Endothelial cell of umbilical vein (primary cell): ENCODE measurements around the gene WDR37. TPM values are rescaled to one million over a fixed set of nuclear protein-coding genes. Genes with fewer than 3 reads are reported as not detected.

ENCODE experiments used
- BruUV-seq: library from RNA; stranded (reverse); fragments of 400-500 nt; replicated peaks from 2 replicates; lab custom pipeline; 2021; lab: Mats Ljungman, UMichigan
- CTCF ChIA-PET: fragments of 300-600, 350-600 bp; sonication (Branson Sonifier 250); formaldehyde crosslinking; loops from one replicate; lab custom pipeline; 2021; ENCODE audit warnings: antibody characterized with exemption, inconsistent platforms; lab: Charles Lee
- POLR2A ChIA-PET: fragments of 300-600, 350-600 bp; sonication (Branson Sonifier 250); formaldehyde crosslinking; loops from one replicate; lab custom pipeline; 2021; ENCODE audit warnings: antibody characterized with exemption, inconsistent platforms; lab: Charles Lee
- DNase-seq: peaks from one replicate; pipeline ENCODE4 v3.0.0-alpha.2; 2011; ENCODE audit warnings: low read depth, low spot score
- FAIRE-seq: peaks from 2 replicates; lab custom pipeline; 2011; peaks lifted over from hg19 to GRCh38; lab: Jason Lieb, UNC
- H2AFZ ChIP-seq: 2 replicates; pipeline ENCODE4 v1.6.0; 2012; ENCODE audit warnings: low read depth, low read length, control low read depth, inconsistent platforms
- H3K27ac ChIP-seq: 2 replicates; pipeline ENCODE4 v1.5.1; 2011; ENCODE audit warnings: low read depth, mild to moderate bottlenecking, control low read depth, low read length, moderate library complexity; ENCODE audit not compliant: insufficient read depth
- H3K27me3 ChIP-seq, 2 experiments: 2 replicates each; pipeline versions ENCODE4 v1.6.0 to v1.6.1; 2011; ENCODE audit warnings: low read length in 2 of 2, mixed read lengths in 1 of 2; ENCODE audit not compliant: control insufficient read depth in 2 of 2, insufficient read depth in 2 of 2
- H3K36me3 ChIP-seq, 2 experiments: 2 replicates in 1 of 2; 3 replicates in 1 of 2; pipeline ENCODE4 v1.5.1; 2011; ENCODE audit warnings: low read length in 2 of 2, mild to moderate bottlenecking in 1 of 2, moderate library complexity in 1 of 2; ENCODE audit not compliant: control insufficient read depth in 2 of 2, insufficient read depth in 2 of 2; ENCODE audit errors: extremely low read depth in 1 of 2
- H3K4me1 ChIP-seq: 3 replicates; pipeline ENCODE4 v1.5.1; 2011; ENCODE audit warnings: mild to moderate bottlenecking, low read length; ENCODE audit not compliant: control insufficient read depth, insufficient read depth; ENCODE audit errors: extremely low read depth
- H3K4me2 ChIP-seq: 2 replicates; pipeline ENCODE4 v1.6.1; 2011; ENCODE audit warnings: low read length, control low read depth, mixed read lengths; ENCODE audit not compliant: insufficient read depth
- H3K4me3 ChIP-seq, 3 experiments: fragments of 200-600 bp in 1 of 3; sonication (generic), shearing (Covaris generic) in 1 of 3; replicated peaks in 1 of 3; 2 replicates each; pipeline ENCODE4 v1.5.1; 2011 to 2016; ENCODE audit warnings: control low read depth in 3 of 3, low read length in 3 of 3, mild to moderate bottlenecking in 2 of 3, inconsistent platforms in 1 of 3, low read depth in 1 of 3, moderate library complexity in 1 of 3; ENCODE audit not compliant: insufficient read depth in 1 of 3
- H3K79me2 ChIP-seq: 2 replicates; pipeline ENCODE4 v1.6.0; 2012; ENCODE audit warnings: low read length, inconsistent platforms; ENCODE audit not compliant: control insufficient read depth, insufficient read depth
- H3K9ac ChIP-seq: replicated peaks from 2 replicates; pipeline ENCODE3; 2011; ENCODE audit warnings: low read length, control low read depth; ENCODE audit not compliant: insufficient read depth; ENCODE audit errors: extremely low read depth
- H3K9me1 ChIP-seq: replicated peaks from 3 replicates; pipeline ENCODE4 v1.6.0; 2011; ENCODE audit warnings: mild to moderate bottlenecking, low read length; ENCODE audit not compliant: control insufficient read depth, insufficient read depth; ENCODE audit errors: extremely low read depth
- H3K9me3 ChIP-seq: replicated peaks from 2 replicates; pipeline ENCODE4 v1.5.1; 2012; ENCODE audit warnings: low read length, inconsistent platforms; ENCODE audit not compliant: control insufficient read depth, insufficient read depth
- H4K20me1 ChIP-seq: replicated peaks from 2 replicates; pipeline ENCODE3; 2011; ENCODE audit warnings: mild to moderate bottlenecking, low read length; ENCODE audit not compliant: control insufficient read depth, insufficient read depth; ENCODE audit errors: extremely low read depth
- EZH2 ChIP-seq: IDR thresholded peaks from 2 replicates; pipeline ENCODE4 v1.6.1; 2012; ENCODE audit warnings: borderline replicate concordance, low read depth, mild to moderate bottlenecking, moderate library complexity, low read length, inconsistent platforms; ENCODE audit not compliant: severe bottlenecking
- FOS ChIP-seq: IDR thresholded peaks from 2 replicates; pipeline ENCODE4 v1.6.1; 2011; ENCODE audit warnings: mild to moderate bottlenecking, low read length, moderate library complexity, borderline replicate concordance; ENCODE audit not compliant: insufficient read depth
- GATA2 ChIP-seq: IDR thresholded peaks from 2 replicates; pipeline ENCODE4 v1.7.0; 2011; ENCODE audit warnings: low read depth, mild to moderate bottlenecking, moderate library complexity, mixed read lengths, low read length; ENCODE audit not compliant: insufficient read length, insufficient read depth
- JUN ChIP-seq: IDR thresholded peaks from 2 replicates; pipeline ENCODE4 v1.6.1; 2011; ENCODE audit warnings: borderline replicate concordance, low read depth; ENCODE audit not compliant: insufficient read length, insufficient read depth
- MAX ChIP-seq: IDR thresholded peaks from 2 replicates; pipeline ENCODE4 v1.6.1; 2011; ENCODE audit not compliant: insufficient read depth, insufficient read length
- MYC ChIP-seq: IDR thresholded peaks from one replicate; pipeline ENCODE4 v1.6.1; 2011; ENCODE audit warnings: mild to moderate bottlenecking, low read depth, low read length
- POLR2A ChIP-seq: IDR thresholded peaks from 2 replicates; pipeline ENCODE4 v1.6.1; 2012; ENCODE audit warnings: low read depth, mild to moderate bottlenecking, control low read depth, low read length
- POLR2AphosphoS5 ChIP-seq: IDR thresholded peaks from 2 replicates; pipeline ENCODE4 v1.6.1; 2012; ENCODE audit warnings: low read depth, mild to moderate bottlenecking, control low read depth, low read length, moderate library complexity; ENCODE audit not compliant: insufficient read depth
- dilution Hi-C: fragments of 300-500 bp; cut with MboI; formaldehyde crosslinking; loops from one replicate; pipeline ENCODE4 v1.15.0; 2019; ENCODE audit warnings: low sequenced_read_pairs; ENCODE audit not compliant: extremely low pct_ligation_motif_present
- intact Hi-C: fragments of 100-400 bp; cut with micrococcal nuclease; formaldehyde crosslinking; loops from one replicate; pipeline ENCODE4 v1.10.0; 2022
- polyA plus RNA-seq, 4 experiments: library from polyadenylated mRNA; depleted of rRNA in 3 of 4; stranded (reverse) in 3 of 4; unstranded in 1 of 4; fragments of >200 nt; gene quantifications; 2 replicates each; pipeline versions ENCODE4 v1.2.1 to v1.2.3, GENCODE V29; 2011 to 2012; ENCODE audit warnings: missing spikeins in 1 of 4
- total RNA-seq: library from RNA; stranded (reverse); gene quantifications from 2 replicates; pipeline ENCODE4 v1.2.3, GENCODE V29; 2021
- TF ChIP-seq, protein P1 (sequence below), 2 donors: IDR thresholded peaks; 1 replicate in 1 of 2; 2 replicates in 1 of 2; pipeline ENCODE4 v1.5.1; 2011; ENCODE audit warnings: low read length in 2 of 2, mild to moderate bottlenecking in 2 of 2, moderate library complexity in 2 of 2, control low read depth in 1 of 2, inconsistent platforms in 1 of 2, low read depth in 1 of 2; ENCODE audit not compliant: insufficient read depth in 1 of 2; ENCODE audit errors: extremely low read depth in 1 of 2

The WDR37 gene
- total and polyA plus RNA-seq, 2 donors (not counting 3 experiments of a cell fraction or from before 2014, with no cell fraction given) = 21.7 to 25.5 TPM

DNA sequence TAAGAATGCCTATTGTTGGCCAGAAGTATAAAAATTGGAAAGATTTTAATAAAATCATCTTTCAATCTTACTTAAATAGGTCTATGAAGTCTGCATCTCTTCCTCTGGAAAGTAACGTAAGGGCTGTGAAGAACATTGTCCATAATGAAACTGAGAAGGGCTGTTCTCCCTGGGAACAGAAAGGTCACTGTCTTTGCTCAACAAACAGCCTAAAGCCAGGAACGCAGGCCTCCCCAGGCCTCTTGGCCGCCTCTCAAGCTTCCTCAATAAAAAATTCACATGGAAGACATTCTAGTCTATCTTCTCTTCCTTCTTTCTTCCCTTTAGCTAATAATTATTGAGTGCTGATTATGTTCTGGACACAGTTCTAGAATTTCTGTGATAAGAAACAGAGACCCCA, 21.4 kb upstream of the WDR37 start:
- Histone ChIP-seq H3K36me3 (peaks cover 0 to 2% of the 10 kb centered on the region in 2 experiments), H3K9ac (no peak overlapping the region), H3K27ac (no peak overlapping the region), H3K4me2 (no peak overlapping the region), H3K79me2 (no peaks in the 10 kb centered on the region), H3K4me3 (no peak overlapping the region), H4K20me1 (no peaks in the 10 kb centered on the region), H3K27me3 (no peaks in the 10 kb centered on the region), H3K9me1 (no peaks in the 10 kb centered on the region), H2AFZ (no peak overlapping the region), H3K9me3 (no peaks in the 10 kb centered on the region), H3K4me1 (no peaks in the 10 kb centered on the region)
- CTCF ChIA-PET = interaction anchor here (1.5 to 1.8 kb wide), 3 partner anchors 8 to 13 kb away, joined by 3 to 6 read pairs (median 5); no protein-coding TSS in a partner anchor
- no TSS peak for BruUV-seq
- FAIRE-seq (no peak), DNase-seq (no peak)
- POLR2A ChIA-PET = no interaction called here
- dilution Hi-C loops = no loop called here
- intact Hi-C loops = no loop called here
- TF ChIP-seq POLR2A (no peak), GATA2 (no peak), EZH2 (no peak), MAX (no peak), MYC (no peak), JUN (no peak), POLR2AphosphoS5 (no peak), FOS (no peak)
- TF ChIP-seq, protein P1, sequence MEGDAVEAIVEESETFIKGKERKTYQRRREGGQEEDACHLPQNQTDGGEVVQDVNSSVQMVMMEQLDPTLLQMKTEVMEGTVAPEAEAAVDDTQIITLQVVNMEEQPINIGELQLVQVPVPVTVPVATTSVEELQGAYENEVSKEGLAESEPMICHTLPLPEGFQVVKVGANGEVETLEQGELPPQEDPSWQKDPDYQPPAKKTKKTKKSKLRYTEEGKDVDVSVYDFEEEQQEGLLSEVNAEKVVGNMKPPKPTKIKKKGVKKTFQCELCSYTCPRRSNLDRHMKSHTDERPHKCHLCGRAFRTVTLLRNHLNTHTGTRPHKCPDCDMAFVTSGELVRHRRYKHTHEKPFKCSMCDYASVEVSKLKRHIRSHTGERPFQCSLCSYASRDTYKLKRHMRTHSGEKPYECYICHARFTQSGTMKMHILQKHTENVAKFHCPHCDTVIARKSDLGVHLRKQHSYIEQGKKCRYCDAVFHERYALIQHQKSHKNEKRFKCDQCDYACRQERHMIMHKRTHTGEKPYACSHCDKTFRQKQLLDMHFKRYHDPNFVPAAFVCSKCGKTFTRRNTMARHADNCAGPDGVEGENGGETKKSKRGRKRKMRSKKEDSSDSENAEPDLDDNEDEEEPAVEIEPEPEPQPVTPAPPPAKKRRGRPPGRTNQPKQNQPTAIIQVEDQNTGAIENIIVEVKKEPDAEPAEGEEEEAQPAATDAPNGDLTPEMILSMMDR (IDR thresholded peaks at IDR 0.05; ENCODE audit: extremely low read depth in 1 of 2, insufficient read depth in 1 of 2, low read depth in 1 of 2, low read length in 2 of 2) = no peak
